Stimulated activated CD4-positive, alpha-beta T cell treated with anti-CD3 and anti-CD28 coated beads, Interleukin-4, amount 100 ng/mL, for 4 hours (primary cell): ENCODE results near the gene LIMS2.

Experiments used
- DNase-seq, 2 experiments: peaks; one replicate each; pipeline ENCODE4 v3.0.0-alpha.2; 2020

Gene LIMS2

DNA sequence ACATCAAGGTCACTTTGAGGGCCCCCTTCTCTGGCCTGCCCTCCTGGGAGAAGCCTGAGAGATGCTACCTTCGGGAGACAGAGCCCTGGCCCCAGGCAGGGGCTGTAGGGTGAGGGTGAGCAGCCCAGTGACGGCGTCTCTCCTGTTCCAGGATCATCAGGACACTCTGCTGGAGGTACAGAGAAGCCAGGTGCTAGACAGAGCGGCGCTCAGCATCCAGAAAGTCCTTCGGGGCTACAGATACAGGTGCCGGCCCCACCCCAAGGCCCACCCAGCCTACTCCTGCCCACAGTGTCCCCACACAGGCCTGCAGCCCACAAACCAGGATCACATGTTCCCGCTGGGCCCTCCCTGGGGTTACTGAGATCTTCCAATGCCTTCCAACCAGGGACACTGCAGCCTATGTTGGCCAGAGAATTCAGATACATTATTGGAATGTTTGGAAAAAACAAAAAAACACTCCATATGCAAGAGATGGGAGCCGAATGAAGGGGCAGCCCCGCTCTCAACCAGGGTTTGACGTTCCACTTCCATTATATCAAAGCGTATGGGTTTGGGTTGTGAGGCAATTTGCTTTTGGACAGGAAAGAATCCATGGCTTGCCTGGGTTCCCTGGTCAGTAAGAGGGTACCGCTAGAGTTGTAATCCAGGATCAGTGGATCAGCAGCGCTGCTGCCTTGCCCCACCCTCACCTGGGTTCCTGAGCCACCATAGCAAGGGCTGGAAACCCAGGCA is 78.9 kb downstream of the LIMS2 start:
- DNase-seq: no peak

DNA sequence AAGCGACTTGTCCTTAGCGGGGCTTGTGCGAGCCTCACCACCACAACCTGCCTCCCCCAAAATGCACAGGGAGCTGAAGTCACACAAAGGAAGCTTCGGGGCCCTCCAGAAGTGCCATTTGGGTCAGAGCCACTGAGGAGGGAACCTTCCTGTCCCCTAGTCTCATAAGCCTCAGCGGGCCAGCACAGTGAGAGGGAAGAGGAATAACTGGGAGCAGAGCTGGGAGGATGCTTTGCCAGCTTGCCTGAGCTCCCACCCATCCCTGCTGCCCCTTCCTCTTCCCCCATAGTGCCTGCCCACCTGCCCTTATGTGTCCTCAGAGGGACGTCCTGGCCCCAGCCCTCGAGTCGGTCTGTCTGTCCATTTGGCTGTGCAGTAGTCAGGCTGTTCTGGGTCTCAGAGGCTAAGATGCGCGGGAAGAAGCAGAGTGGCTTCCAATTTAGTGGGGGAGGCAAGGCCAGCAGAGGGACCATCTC is 81.2 kb downstream of the LIMS2 start:
- no peak for DNase-seq

DNA sequence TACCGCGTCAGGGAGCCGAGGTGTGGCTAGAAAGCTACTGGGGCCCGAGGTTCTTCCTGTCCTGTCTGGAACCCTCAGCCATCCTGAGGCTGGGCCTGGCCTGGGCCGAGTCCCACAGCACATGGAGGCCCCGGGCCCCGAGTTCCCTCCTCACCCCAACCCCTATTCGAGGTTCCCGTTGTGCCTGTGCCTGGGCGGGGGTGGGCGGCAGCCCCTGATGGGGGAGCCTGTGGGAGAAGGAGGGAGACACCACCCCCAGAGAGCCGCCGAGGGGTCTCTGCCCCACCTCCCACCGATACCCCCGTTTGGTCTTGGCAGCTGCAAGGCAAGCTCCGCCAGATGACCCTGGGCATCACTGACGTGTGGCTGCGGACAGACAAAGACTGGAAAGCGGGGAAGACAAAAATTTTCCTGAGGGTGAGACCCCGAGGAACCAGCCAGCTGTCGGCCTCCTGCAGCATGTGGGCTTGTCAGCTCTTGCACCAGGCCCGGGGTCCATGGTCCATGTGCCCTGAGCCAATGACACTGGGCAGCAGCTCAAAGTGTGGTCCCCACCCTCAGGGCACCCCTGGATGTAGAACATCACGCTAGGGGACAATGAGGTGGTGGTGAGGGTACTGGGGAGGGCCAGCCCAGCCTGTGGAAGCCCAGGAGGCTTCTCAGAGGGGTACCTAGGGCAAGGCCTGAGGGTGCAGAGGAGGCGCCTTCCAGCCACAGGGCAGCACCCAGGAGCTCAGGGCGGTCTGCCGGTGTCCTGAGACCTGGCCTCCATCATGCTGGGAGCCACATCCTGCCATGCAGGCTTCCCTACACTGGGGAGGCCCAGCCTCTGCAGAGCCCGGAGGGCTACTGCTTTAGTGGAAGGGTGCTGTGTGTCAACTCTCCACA is 81.9 kb downstream of the LIMS2 start:
- no peak for DNase-seq

DNA sequence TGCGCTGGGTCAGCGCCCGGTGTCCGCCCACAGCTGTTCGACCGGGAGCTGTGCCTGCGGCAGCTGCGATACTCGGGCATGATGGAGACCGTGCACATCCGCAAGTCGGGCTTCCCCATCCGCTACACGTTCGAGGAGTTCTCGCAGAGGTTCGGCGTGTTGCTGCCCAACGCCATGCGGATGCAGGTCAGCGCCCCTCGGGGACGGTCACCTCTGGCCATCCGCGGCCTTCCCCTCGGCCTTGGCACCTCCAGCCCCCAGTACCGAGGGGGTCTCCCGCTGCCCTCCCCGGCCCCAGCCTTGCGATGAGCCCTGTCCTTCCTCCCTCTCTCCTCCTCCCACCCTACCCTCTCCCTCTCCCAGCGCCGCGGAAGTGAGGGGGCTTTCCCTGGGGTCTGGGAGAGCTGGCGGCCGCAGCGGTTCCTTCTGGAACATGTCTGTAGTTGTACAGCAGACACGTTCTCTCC is 82.5 kb downstream of the LIMS2 start:
- DNase-seq: no peak

DNA sequence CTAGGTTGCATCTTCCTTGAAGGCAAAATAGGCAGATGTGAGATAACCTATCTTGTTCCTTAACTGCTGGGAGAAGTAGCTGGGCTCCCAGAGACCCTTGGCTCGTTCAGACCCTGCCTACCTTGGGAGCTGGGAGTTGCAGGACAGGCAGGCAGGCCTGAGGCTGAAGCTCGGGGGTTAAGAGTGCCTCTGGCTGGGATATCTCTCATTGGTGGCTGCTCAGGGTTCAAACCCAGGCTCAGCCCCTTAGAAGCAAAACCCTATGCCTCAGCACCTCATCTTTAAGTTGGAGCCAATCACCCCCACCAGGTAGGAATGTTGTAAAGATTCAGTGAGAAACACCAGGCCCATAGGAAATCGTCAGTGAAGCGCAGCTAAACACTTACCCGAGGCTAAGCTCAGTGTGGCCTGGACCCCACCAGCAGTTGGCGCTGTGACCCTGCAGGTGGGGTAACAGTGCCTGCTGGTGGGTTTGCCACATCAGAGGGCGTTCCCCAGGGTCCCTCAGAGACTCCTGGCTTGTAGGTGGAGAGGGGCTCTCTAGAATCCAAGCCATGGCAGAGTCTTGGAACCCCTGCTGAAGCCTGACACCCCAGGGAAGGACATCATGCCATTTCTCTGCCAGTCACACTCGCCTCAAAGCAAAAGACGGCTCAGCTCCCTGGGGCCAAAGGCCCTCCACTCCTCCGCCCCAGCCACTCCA is 84.0 kb downstream of the LIMS2 start:
- DNase-seq: peak; percentile 59 to 64

DNA sequence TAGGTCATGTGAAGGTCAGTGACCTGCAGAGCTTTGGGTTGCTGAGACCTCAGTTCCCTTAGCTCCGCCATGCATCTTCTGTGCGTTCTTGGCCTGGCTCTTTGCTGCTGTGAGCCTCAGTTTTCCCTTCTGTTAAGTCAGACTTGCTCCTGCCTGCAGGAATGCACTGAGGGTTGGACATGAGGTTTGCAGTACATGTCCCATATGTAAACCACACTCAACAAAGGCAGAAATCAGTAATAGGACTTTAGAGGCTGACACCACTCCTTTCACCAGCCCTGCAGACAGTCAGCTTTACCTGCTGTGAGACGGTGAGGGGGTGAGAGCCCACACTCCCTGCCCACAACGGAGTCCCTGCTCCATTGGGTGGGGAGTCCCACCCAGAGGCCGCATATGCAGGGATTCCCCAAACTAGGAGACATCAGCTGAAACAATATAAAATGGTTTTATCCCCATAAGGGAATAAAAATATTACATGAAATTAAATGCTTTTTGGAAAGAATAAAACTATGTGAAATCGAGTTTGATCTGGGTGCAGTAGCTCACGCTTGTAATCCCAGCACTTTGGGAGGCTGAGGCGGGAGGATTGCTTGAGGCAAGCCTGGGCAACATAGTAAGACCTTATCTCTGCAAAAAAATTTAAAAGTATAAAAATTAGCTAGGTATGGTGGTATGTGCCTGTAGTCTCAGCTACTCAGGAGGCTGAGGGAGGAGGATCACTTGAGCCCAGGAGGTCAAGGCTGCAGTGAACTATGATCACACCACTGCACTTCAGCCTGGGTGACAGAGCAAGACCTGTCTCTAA is 84.7 kb downstream of the LIMS2 start:
- DNase-seq: no peak

DNA sequence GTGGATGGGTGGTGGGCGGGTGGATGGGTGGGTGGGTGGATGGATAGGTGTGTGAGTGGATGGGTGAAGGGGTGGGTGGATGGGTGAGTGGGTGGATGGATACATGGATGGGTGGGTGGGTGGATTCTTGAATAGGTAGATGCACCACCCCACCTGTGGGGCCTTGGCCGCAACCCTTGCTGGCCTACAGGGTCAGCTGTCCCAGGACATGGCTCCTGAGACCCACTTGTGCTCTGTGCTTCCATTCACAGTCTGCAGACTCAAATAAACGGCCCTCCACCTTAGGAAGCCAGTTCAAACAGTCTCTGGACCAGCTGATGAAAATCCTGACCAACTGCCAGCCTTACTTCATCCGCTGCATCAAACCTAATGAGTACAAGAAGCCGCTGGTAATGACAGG is 85.5 kb downstream of the LIMS2 start:
- DNase-seq: no peak

DNA sequence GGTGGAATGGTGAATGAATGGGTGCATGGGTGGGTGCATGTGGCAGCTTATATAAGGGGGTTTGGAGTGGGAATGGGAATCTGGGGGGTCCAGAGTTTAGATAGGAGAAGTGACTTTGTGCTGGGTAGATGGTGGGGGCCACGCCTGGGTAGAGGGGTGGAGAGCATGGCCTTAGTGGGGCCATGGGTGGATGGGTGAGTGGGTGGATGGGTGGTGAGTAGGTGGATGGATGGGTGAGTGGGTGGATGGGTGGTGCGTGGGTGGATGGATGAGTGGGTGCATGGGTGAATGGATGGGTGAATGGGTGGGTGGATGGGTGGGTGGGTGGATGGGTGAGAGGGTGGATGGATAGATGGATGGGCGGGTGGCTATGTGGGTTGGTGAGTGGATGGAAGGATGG is 86.0 kb downstream of the LIMS2 start:
- no peak for DNase-seq
